Stimulated activated CD4-positive, alpha-beta T cell treated with anti-CD3 and anti-CD28 coated beads, Interleukin-12 subunit alpha, Interleukin-12 subunit beta, amount 100 ng/mL, for 24 hours (primary cell): ENCODE measurements around the gene HSCB.
"Not testable (repeated sequence)": the region's sequence is repeated elsewhere in the genome, so short reads cannot be mapped to it uniquely, and the experiment has no call there.

ENCODE experiments used
- DNase-seq, 2 experiments: peaks; one replicate each; pipeline ENCODE4 v3.0.0-alpha.2; 2020; ENCODE audit warnings: low read depth in 2 of 2

The HSCB gene

DNA sequence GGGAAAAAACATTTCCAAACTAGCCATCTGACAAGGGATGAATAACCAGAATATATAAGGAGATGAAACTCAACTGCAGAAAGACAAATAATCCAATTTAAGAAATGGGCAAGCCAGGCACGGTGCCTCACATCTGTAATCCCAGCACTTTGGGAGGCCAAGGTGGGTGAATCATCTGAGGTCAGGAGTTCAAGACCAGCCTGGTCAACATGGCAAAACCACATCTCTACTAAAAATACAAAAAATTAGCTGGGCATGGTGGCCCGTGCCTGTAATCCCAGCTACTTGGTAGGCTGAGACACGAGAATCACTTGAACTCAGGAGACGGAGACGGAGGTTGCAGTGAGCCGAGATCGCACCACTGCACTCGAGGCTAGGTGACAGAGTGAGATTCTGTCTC lies 3.0 kb upstream of the HSCB start:
- not testable (repeated sequence) for DNase-seq

- DNase-seq: no peak
Observed at GRCh38 chr22:28741200-28741784, 547 bp upstream of the HSCB start.

GRCh38 chr22:28742562-28742962 lies 723 bp downstream of the HSCB start:
- no peak for DNase-seq

GRCh38 chr22:28743852-28744251 lies 2.0 kb downstream of the HSCB start:
- DNase-seq: no peak

DNA sequence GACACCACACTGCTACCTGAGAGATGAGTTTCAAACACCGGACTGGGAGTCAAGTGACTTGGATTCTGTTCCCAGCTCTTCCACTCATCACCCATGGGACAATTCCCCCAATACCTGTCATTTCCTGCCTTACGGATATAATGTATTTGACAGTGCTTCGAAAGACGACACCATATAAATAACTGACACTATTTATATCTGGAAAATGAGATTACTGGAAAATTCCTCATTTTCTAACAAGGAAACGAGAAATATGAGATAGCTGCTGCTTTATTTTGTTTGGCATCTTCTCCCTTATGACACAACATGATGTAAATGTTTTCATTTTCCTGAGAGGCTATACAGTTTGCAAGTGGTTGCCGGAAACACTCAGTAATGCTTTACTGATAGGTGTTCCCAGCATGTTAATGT lies 8.6 kb downstream of the HSCB start:
- no peak for DNase-seq

DNA sequence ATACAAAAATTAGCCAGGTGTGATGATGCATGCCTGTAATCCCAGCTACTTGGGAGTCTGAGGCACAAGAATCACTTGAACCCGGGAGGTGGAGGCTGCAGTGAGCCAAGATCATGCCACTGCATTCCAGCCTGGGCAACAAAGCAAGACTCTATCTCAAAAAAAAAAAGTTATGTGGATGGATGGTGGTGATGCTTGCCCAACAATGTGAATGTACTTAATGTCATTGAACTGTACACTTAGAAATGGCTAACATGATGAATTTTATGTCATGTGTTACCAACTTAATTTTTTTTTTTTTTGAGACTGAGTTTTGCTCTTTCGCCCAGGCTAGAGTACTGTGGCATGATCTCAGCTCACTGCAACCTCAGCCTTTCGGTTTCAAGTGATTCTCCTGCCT lies 12.7 kb downstream of the HSCB start:
- DNase-seq: not testable (repeated sequence)

GRCh38 chr22:28759861-28760560 lies 18.2 kb downstream of the HSCB start:
- DNase-seq: no peak

GRCh38 chr22:28761449-28761755 lies 19.6 kb downstream of the HSCB start:
- DNase-seq: no peak

GRCh38 chr22:28762000-28762399 lies 20.2 kb downstream of the HSCB start:
- DNase-seq: not testable (repeated sequence)

DNA sequence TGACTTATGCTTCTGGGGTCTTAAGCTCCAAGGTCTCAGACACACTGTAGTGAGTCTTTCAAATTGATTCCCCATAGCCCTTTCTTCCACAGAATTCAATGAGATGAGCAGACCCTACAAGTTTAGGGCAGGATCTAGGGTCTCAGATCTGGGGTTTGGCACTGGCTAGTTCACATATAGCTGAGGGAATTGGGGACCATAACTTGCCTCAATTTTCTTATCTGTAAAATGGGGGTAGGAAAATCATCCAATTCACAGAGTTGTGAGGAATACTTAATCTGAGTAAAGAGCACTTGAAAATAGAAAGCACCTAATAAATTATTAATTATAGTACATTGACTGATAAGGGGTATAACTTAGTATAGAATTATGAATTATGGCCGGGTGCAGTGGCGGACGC lies 24.8 kb downstream of the HSCB start:
- DNase-seq: no peak

GRCh38 chr22:28768701-28769393 lies 27.0 kb downstream of the HSCB start:
- no peak for DNase-seq

DNA sequence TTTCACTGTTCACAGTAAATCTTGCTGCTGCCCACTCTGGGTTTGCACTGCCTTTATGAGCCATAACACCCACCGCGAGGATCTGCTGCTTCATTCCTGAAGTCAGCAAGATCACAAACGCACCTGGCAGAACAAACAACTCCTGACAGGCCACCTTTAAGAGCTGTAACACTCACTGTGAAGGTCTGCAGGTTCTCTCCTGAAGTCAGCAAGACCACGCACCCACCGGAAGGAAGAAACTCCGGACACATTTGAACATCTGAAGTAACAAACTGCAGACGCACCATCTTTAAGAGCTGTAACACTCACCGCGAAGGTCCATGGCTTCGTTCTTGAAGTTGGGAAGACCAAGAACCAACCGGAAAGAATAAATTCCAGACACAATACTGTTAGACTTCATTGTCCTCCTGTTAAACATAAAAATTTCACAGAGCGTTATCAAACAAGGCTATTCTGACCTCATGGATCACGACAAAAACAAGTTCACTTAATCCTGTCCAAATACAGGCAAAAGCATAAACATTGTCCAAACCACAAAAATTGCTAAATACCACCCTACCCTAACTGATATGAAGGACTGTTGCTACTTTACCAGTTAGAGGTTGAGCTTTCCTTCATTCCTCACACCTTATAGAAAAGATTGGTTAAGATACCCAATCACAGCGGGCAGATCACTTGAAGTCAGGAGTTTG lies 27.7 kb downstream of the HSCB start:
- no peak for DNase-seq

- no peak for DNase-seq
Observed at GRCh38 chr22:28771195-28771791, 29.5 kb downstream of the HSCB start.

DNA sequence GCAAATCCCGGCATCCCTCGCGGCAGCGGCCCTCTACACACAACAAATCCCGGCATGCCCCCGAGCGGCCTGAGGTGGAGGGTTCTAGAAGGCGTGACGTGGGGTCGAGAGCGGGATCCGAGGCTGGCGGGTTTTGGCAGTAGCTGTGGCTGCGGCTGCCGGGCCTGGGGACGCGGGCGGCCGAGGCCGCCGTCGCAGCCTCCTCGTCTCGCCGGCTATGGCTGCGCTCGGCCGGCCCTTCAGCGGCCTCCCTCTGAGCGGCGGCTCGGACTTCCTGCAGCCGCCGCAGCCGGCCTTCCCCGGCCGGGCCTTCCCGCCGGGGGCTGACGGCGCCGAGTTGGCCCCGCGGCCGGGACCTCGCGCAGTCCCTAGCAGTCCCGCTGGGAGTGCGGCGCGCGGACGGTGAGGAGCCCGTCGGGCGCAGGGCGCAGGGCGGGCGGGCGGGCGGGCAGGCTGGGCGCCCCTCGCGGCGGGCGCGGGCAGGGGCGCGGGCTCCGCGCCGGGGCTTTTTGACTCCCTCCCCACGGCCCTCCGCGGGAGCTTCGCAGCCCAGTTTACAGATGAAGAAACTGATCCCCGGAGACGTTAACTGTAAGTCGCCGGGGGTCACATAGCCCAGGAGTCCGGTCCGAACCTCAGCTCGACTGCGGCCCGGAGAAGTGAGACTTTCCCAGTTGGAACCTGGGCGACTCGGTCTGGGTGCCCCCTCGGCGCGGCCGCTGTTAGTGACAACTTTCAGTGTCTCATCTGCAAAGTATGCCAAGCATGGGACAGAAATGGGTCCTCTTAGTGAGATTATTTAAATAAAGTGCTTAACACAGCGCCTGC lies 31.0 kb downstream of the HSCB start, which contains the start of gene CCDC117:
CCDC117 (plus strand) TSS at position 63 of the 828 bp plus-strand sequence; CDS start at position 218, 155 bp downstream.
- DNase-seq: peak; percentile 84 to 92

GRCh38 chr22:28773461-28773867 lies 31.6 kb downstream of the HSCB start:
- no peak for DNase-seq

GRCh38 chr22:28774378-28774777 lies 32.5 kb downstream of the HSCB start:
- no peak for DNase-seq

GRCh38 chr22:28779833-28780232 lies 38.0 kb downstream of the HSCB start:
- no peak for DNase-seq

DNA sequence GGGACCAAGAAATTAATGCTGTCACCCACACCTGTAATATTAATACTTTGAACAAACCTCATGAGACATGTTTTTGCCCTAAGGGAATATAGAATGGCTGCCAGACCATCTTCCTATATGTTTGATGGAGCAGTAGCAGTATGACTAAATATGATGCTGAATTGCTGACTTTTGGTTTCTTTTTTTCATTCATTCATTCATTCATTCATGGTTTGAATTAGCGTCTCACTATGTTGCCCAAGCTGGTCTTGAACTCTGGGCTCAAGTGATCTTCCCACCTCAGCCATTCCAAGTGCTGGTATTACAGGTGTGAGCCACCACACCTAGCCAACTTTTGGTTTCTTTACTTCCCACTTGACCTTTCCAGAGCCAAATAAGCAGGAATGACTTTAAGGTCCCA lies 38.5 kb downstream of the HSCB start:
- no peak for DNase-seq

DNA sequence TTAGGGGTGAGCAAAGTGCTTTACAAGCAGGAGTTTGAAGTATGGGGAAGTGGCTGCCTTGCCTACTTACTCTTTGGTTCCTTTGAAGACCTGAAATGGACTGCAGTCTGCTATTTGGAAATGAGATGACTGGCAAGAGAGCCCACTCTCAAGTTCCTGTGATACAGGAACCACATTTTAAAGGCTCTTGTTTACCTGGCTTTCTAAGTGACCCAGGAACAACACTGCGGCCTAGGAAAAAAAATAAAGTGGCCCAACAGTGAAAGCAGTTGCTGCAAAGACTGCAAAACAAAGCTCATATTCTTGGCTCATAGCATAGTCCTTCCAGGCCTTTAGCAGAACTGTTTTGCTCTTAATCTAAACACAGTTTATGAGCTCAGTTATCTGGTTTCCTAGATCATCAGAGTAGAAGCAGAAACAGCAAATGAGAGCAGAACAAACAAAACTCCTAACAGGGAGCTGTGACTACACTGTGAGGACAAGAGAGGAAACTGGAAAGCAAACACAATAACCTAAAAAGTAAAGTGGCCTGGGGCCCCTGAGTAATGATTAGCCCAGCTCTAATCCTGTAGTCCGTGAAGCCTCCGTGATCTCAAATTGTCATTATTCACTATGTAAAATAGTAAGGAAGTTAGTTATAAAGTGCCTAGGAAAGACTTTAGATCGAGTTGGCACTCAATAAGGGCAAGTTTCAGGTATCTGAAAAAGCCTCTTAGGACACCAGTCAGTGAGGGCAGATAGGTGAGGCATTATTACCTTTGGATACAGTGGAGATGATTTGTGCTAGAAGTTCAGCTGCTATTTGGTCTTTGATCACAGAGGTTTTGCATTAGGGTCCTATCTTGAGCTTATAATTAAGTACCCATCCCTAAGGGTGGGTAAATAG lies 42.2 kb downstream of the HSCB start:
- no peak for DNase-seq

- no peak for DNase-seq
Observed at GRCh38 chr22:28788601-28789000, 46.8 kb downstream of the HSCB start.
